ENCODE data around the gene VPS72. TPM values are rescaled to one million over a fixed set of nuclear protein-coding genes. Genes with fewer than 3 reads are reported as not detected.
"Not testable (repeated sequence)": the region's sequence is repeated elsewhere in the genome, so short reads cannot be mapped to it uniquely, and the experiment has no call there.

The VPS72 gene
- 10 to 100 TPM; 66.6 to 74.2 (median 71.6) TPM for polyA plus RNA-seq (ENCODE audit: insufficient read length in 4 of 4)

- DNase-seq (ENCODE audit: low read depth in 4 of 4, low spot score in 2 of 4): peak; percentile 64 to 89 (median 75)
Observed at GRCh38 chr1:151189637-151190445, at the start of gene VPS72. Gene VPS72, minus strand, starts transcription at chr1:151190197. Its CDS starts 76 bp downstream, at chr1:151190121.

- DNase-seq (ENCODE audit: low read depth in 4 of 4, low spot score in 2 of 4): no peak
Observed at GRCh38 chr1:151238467-151238739, 48.4 kb upstream of the VPS72 start.

- DNase-seq (ENCODE audit: low read depth in 4 of 4, low spot score in 2 of 4): no peak
Observed at GRCh38 chr1:151237678-151238466, 47.9 kb upstream of the VPS72 start.

- DNase-seq (ENCODE audit: low read depth in 4 of 4, low spot score in 2 of 4): no peak
Observed at GRCh38 chr1:151235235-151235634, 45.2 kb upstream of the VPS72 start.

- DNase-seq (ENCODE audit: low read depth in 4 of 4, low spot score in 2 of 4): no peak
Observed at GRCh38 chr1:151222130-151222529, 32.1 kb upstream of the VPS72 start.

- no peak for DNase-seq (ENCODE audit: low read depth in 4 of 4, low spot score in 2 of 4)
Observed at GRCh38 chr1:151221616-151222015, 31.6 kb upstream of the VPS72 start.

- DNase-seq (ENCODE audit: low read depth in 4 of 4, low spot score in 2 of 4): no peak
Observed at GRCh38 chr1:151213560-151213959, 23.6 kb upstream of the VPS72 start.

GRCh38 chr1:151211972-151212705 is 22.1 kb upstream of the VPS72 start:
- no peak for DNase-seq (ENCODE audit: low read depth in 4 of 4, low spot score in 2 of 4)

- no peak for DNase-seq (ENCODE audit: low read depth in 4 of 4, low spot score in 2 of 4)
Observed at GRCh38 chr1:151210830-151211229, 20.8 kb upstream of the VPS72 start.

GRCh38 chr1:151205381-151205965 is 15.5 kb upstream of the VPS72 start:
- DNase-seq (ENCODE audit: low read depth in 4 of 4, low spot score in 2 of 4): not testable (repeated sequence)

GRCh38 chr1:151199873-151200581 is 10.0 kb upstream of the VPS72 start:
- DNase-seq (ENCODE audit: low read depth in 4 of 4, low spot score in 2 of 4): peak in 1 of 4 donors; percentile 5

GRCh38 chr1:151198254-151199127 is 8.5 kb upstream of the VPS72 start, which contains the start of gene PIP5K1A:
Gene PIP5K1A, plus strand, starts transcription at chr1:151198552. Its CDS starts 445 bp downstream, at chr1:151198997.
- DNase-seq (ENCODE audit: low read depth in 4 of 4, low spot score in 2 of 4): peak; percentile 97 to 99 (median 98)

- no peak for DNase-seq (ENCODE audit: low read depth in 4 of 4, low spot score in 2 of 4)
Observed at GRCh38 chr1:151197863-151198253, 7.9 kb upstream of the VPS72 start.

- peak in 3 of 4 donors; percentile 54 to 75 (median 65) for DNase-seq (ENCODE audit: low read depth in 4 of 4, low spot score in 2 of 4)
Observed at GRCh38 chr1:151196292-151196800, 6.3 kb upstream of the VPS72 start.

GRCh38 chr1:151194894-151195594 is 5.0 kb upstream of the VPS72 start:
- DNase-seq (ENCODE audit: low read depth in 4 of 4, low spot score in 2 of 4): not testable (repeated sequence)

- no peak for DNase-seq (ENCODE audit: low read depth in 4 of 4, low spot score in 2 of 4)
Observed at GRCh38 chr1:151193856-151194255, 3.9 kb upstream of the VPS72 start.

- DNase-seq (ENCODE audit: low read depth in 4 of 4, low spot score in 2 of 4): no peak
Observed at GRCh38 chr1:151193304-151193703, 3.3 kb upstream of the VPS72 start.

GRCh38 chr1:151192047-151192446 is 2.0 kb upstream of the VPS72 start:
- DNase-seq (ENCODE audit: low read depth in 4 of 4, low spot score in 2 of 4): no peak

All from left renal cortex interstitium (tissue), 4 donors.